GDM1 (cell line): ENCODE results near the gene HDAC4.

Source experiments
- DNase-seq: peaks from one replicate; lab custom pipeline; 2025; lab: John Stamatoyannopoulos, UW

Gene HDAC4

GRCh38 chr2:239008677-239009588 is 391.9 kb downstream of the HDAC4 start:
- DNase-seq: no peak

- no peak for DNase-seq
These were observed 392.8 kb downstream of the HDAC4 start for GRCh38 chr2:239008004-239008403.

DNA sequence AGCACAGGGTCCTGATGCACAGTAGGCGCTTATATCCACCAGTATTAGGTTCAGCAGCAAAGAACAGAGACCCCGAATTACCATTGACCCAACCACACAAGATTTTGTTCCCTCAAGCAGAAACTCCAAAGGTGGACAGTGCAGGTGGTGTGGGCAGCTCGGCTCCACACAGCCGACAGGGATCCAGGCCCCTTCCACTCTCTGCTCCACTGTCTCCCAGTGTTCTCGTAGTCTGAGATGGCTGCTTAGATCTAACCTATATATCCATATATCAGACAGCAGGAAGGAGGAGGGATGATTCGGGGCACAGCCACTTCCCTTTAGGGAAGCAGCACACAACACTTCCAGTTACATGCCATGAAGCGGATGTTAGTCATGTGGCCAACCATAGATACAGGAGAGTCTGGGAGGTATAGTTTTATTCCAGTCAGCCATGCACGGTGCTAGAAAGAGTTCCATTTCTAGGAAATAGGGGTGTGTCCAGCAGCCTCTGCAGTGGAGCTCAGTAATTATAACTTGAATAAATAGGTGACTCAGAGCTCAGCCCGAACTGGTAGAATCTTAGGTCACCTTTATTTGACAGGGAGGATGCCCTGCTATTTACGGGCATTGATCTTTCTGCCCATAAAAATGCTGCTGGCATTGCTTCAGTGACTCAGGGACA is 394.1 kb downstream of the HDAC4 start:
- no peak for DNase-seq

GRCh38 chr2:239005586-239005985 is 395.2 kb downstream of the HDAC4 start:
- no peak for DNase-seq

DNA sequence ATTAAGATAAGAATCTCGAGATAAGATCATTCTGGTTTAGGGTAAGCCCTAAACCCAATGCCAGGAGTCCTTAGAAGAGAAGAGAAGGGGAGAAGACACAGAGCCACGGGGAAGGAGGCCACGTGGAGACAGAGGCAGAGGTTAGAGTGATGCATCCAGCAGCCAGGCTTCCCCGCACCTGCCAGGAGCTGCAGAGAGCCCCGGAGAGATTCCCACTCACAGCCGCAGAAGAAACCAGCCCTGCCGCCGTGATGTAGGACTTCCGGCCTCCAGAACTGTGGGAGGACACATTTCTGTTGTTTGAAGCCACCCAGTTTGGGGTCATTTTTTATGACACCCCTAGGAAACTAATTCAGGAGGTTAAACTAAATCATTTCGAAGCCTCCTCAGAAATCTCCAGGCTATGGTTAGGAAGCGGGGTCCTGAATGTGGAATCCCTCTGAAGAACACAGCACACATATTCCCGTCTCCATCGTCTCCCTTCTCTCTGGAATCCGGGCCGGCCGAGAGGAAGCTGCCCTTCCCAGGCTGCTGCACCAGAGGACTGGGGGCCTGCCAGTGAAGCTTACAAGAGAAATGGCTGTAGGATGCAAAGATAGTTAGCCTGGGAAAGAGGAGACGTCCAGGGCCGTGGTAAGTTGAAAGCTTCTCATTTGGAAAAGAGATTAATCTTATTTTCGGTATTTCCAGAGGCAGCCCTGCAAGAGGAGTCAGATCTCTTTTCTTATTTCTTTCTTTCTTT is 396.4 kb downstream of the HDAC4 start:
- no peak for DNase-seq

GRCh38 chr2:239003624-239004273 is 397.1 kb downstream of the HDAC4 start:
- no peak for DNase-seq

DNA sequence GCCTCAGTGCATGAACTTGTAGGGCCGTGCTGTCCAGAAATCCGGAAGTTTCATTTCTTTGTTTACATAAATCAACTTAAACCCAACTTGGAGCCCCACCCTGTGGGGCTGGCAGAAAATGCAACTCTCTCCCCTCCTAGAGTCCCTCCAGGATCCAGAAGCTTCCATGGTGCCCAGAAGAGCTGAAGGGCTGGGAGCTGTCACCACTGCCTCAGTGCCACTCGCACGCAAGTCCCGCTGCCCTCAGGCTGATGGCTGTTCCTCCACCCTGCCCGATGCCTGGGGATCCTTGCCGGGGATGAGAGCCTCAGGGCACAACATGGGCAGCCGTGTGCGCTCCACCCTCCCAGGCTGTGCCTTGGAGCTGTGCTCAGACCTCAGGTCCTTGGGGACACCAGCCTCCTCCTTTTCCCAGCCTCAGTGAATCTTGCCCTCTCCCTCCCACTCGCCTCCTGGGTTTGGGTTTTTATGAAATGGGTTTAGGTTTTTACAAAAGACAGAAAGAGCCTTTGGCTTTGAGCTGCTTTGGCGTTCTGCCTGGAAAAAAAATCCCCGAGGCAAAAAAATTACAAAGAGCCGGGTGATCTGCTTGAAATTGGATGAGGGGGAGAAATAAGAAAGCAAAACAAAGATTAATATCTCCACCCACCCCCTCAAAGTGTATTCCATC is 397.7 kb downstream of the HDAC4 start:
- no peak for DNase-seq

DNA sequence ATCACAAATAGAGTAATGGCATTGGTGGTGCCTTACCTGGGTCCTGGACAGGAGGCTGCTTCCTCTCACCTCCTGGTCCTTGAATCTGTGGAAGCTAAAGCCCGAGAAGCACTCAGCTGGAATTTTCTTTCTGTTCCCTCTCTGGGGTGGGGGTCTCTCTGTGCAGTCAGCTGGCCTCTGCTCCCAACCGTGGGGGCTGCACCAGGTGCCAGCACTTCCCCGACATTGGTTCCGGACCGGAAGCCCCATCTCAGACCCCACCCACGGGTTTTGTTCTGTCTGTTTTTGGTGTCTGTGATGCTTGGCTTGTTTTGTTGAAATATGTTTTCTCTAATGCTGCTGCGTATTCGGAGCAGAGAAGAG is 398.2 kb downstream of the HDAC4 start:
- no peak for DNase-seq

GRCh38 chr2:239001794-239002193 is 399.0 kb downstream of the HDAC4 start:
- no peak for DNase-seq

DNA sequence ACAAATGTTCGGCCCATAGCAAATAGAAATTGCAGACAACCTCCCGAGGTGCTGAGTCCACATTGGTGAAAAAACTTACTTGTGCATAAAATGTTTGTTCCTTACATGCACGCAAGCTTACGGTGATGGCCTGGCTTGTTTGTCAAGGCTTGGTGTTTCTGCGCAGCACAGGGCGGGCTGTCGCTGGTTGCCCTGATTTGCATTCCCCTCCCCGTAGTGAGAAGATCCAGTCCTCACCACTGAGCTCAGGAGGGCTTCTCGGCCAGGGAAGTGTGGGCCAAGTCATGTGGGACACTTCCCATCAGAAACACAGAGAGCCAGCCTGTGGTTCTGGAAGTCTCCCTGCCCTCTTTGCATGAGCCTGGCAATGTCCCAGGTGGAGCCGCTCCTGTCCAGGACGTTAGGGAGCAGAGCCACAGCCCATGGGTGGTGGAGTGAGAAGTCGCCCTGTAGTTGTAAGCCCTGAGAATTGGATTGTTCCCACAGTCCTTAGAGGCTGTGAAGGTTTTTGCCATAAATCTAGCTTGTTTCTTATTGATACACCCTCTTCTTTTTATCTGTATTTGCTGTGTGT is 400.2 kb downstream of the HDAC4 start:
- no peak for DNase-seq

GRCh38 chr2:239000089-239000488 is 400.7 kb downstream of the HDAC4 start:
- no peak for DNase-seq

- DNase-seq: no peak
These were observed 401.5 kb downstream of the HDAC4 start for GRCh38 chr2:238999291-238999741.

- DNase-seq: no peak
These were observed 402.0 kb downstream of the HDAC4 start for GRCh38 chr2:238998801-238999200.
